AG04450 (cell line): ENCODE results near the gene HSPB9. TPM values are rescaled to one million over a fixed set of nuclear protein-coding genes. Genes with fewer than 3 reads are reported as not detected.

Experiments used
- CTCF ChIA-PET: fragments of 300-600, 350-600 bp; formaldehyde crosslinking; extraction: SDS; loops from one replicate; lab custom pipeline; 2022; ENCODE audit warnings: antibody characterized with exemption, inconsistent platforms; lab: Charles Lee
- POLR2A ChIA-PET: fragments of 350-600 bp; formaldehyde crosslinking; extraction: SDS; loops from one replicate; lab custom pipeline; 2021; ENCODE audit warnings: antibody characterized with exemption, inconsistent platforms; lab: Yijun Ruan, JAX
- DNase-seq: peaks from one replicate; pipeline ENCODE4 v3.0.0-alpha.2; 2011; ENCODE audit warnings: low read depth, low spot score
- H3K27ac ChIP-seq: one replicate; pipeline ENCODE4 v1.5.1; 2012; ENCODE audit warnings: low read depth, low read length, control low read depth
- H3K27me3 ChIP-seq: one replicate; pipeline ENCODE4 v1.6.0; 2012; ENCODE audit warnings: low read length; ENCODE audit not compliant: control insufficient read depth, insufficient read depth
- H3K4me3 ChIP-seq: 2 replicates; pipeline ENCODE4 v1.5.1; 2011; ENCODE audit warnings: mild to moderate bottlenecking, low read depth, low read length, control low read depth
- H3K9me3 ChIP-seq: 2 replicates; pipeline ENCODE4 v1.5.1; 2012; ENCODE audit warnings: low read length; ENCODE audit not compliant: control insufficient read depth, insufficient read depth
- polyA plus RNA-seq: library from polyadenylated mRNA; depleted of rRNA; stranded (reverse); fragments of >200 nt; gene quantifications from 2 replicates; pipeline ENCODE4 v1.2.3, GENCODE V29; 2011
- TF ChIP-seq, protein P1 (sequence below): IDR thresholded peaks from 2 replicates; pipeline ENCODE4 v1.5.1; 2011; ENCODE audit warnings: low read depth, low read length, control low read depth, inconsistent platforms

HSPB9 gene
- polyA plus RNA-seq, 1 experiment = not detected

DNA sequence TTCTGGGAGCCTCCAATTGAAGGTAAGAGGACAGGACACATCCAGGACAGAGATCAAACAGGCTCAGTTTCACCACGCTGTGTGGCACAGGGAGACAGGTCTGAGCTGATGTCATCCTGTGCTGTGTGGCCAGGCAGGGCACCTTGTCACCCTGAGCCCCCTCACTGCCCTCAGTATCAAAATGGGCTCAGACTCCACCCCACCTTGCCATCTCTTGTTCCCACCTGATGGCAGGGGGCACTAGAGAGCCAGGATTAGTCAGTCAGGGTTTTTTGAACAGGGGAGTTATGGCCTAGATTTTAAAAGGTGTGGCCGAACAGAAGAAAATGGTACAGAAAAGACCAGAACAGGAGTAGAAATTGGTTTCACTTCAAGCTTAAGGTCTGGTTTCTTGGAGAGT lies 4.1 kb upstream of the HSPB9 start:
- H3K27me3 ChIP-seq = no peaks in the 10 kb centered on the region
- no peak overlapping the region for H3K4me3 ChIP-seq
- CTCF ChIA-PET = interaction anchor here (0.7 to 3.3 kb wide), 6 partner anchors 53 to 156 kb away, joined by 3 to 19 read pairs (median 4); no protein-coding TSS in a partner anchor
- DNase-seq = no peak
- POLR2A ChIA-PET = interaction anchor here (0.7 kb wide), 1 partner anchor 249 kb away, joined by 15 read pairs; no protein-coding TSS in a partner anchor
- H3K27ac ChIP-seq = no peak overlapping the region
- TF ChIP-seq, protein P1, sequence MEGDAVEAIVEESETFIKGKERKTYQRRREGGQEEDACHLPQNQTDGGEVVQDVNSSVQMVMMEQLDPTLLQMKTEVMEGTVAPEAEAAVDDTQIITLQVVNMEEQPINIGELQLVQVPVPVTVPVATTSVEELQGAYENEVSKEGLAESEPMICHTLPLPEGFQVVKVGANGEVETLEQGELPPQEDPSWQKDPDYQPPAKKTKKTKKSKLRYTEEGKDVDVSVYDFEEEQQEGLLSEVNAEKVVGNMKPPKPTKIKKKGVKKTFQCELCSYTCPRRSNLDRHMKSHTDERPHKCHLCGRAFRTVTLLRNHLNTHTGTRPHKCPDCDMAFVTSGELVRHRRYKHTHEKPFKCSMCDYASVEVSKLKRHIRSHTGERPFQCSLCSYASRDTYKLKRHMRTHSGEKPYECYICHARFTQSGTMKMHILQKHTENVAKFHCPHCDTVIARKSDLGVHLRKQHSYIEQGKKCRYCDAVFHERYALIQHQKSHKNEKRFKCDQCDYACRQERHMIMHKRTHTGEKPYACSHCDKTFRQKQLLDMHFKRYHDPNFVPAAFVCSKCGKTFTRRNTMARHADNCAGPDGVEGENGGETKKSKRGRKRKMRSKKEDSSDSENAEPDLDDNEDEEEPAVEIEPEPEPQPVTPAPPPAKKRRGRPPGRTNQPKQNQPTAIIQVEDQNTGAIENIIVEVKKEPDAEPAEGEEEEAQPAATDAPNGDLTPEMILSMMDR = peak; percentile 51
- no peaks in the 10 kb centered on the region; the same call in 1 of the 2 replicates for H3K9me3 ChIP-seq

DNA sequence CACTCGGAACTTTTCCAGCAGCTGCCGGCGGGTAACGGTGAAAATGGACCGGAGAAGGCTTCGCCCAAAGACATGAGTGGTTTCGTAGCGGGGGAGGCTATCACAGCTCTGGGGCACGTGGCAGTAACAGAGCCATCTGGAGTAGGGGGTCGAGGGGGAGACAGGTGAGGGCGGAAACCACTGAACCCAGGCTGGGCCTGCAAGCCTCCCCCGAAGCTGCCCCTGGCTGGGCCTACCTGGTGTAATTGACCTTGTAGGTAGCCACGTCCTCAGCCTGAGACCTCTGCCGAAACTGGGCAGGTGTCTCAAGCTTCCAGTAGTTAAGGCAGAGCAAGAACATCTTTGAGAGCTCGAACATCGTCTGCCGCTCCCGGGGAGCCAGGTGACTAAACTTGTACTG lies 3.3 kb upstream of the HSPB9 start:
- H3K4me3 ChIP-seq = no peak overlapping the region
- TF ChIP-seq, protein P1 = no peak
- H3K27me3 ChIP-seq = no peaks in the 10 kb centered on the region
- ChIA-PET POLR2A (no interaction called here), CTCF (interaction anchor here (1.0 to 3.3 kb wide), 3 partner anchors 94 to 157 kb away, joined by 5 to 19 read pairs (median 10); no protein-coding TSS in a partner anchor)
- H3K9me3 ChIP-seq = no peaks in the 10 kb centered on the region; the same call in 1 of the 2 replicates
- H3K27ac ChIP-seq = no peak overlapping the region
- no peak for DNase-seq

DNA sequence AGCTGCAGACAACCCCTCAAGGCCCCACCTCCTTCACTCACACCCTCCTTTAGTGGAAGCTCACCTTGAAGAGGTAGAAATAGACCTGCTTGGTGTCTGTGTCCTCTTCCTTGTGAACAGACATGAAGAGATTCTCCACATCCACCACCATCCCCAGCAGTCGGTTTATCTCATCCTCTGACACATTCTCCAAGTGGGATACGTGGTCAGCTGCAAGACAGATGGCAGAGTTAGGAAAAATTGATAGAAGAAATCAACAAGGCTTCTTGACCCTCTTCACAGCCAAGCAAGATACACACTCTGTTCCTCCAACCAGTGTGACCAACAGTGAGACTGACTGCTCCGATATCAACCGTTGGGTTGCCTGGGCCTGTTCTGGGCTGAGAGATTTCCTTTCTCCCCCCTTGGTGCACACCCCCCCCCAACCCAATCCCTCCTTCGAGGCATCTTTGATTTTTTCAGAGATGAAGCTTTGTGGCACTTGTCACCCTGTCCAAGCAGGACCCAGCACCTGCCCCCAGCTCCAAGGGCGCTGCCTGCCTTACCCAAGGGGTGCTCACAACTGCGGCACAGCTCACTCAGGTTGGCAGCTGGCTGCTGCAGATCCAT lies 2.3 kb upstream of the HSPB9 start:
- H3K4me3 ChIP-seq = peak overlapping the region; percentile 61
- no peak for DNase-seq

DNA sequence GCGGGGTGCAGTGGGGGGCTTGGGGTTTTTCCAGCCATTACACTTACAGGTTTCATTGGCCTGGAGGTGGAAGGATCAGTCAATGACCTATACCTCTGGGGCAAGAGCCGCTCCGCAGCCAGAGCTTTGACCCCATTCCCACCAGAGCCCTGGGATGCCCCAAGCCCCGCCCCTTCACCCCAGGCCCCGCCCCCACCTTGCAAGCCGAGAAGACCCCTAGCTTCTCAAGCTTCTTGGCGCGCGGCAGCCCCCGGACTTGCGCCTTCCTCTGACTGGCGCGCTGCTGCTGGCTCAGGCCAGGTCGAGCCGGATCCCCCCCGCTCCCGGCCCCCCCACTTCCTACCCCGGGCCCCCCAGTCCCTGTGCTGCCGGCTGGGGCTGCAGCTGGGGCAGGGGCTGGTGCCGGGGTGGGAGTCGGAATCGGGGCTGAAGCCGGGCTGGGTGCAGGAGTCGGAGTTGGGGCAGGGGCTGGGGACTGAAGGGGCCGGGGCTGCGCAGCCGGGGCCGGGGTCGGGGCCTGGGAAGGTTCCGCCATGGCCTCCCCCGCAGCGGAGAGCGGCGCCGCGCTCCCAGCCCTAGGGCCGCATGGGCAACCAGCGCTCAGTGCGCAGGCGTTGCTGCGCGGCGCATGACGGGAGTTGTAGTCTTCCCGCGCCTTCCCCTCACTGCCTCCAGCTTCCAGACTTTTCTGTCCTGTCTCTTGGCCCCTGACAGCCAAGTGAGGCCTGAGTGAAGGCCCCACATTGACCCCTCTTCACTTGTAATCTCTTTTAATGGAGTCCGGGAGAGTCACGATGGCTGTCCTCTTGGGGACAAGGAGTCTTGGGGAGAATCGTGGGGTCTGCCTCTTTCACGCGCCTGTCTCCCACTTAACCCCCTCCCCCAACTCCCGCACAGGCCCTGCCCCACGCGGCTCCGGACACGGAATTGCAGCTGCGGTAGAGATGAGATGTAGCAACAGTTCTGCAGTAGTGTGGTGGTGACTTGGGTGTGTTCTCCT lies 1.5 kb upstream of the HSPB9 start, which contains the start of gene KAT2A:
TSS of gene KAT2A (minus strand) at position 598 of the 1,000 bp plus-strand sequence. CDS start at position 535, 63 bp downstream.
- DNase-seq = no peak
- POLR2A ChIA-PET = interaction anchor here (0.6 to 1.0 kb wide), 2 partner anchors 16 to 101 kb away, joined by 4 read pairs; partner anchors contain the start of gene NKIRAS2

More for the DNA sequence above, 2.3 kb upstream of the HSPB9 start:
- no peaks in the 10 kb centered on the region for H3K27me3 ChIP-seq
- ChIA-PET POLR2A (interaction anchor here (0.6 to 1.0 kb wide), 2 partner anchors 16 to 100 kb away, joined by 4 read pairs; partner anchors contain the start of gene NKIRAS2), CTCF (interaction anchor here (0.6 kb wide), 2 partner anchors 100 to 158 kb away, joined by 4 to 5 read pairs; partner anchors contain the start of gene NKIRAS2)
- H3K9me3 ChIP-seq = no peaks in the 10 kb centered on the region; the same call in 1 of the 2 replicates
- TF ChIP-seq, protein P1 = no peak
- no peak overlapping the region for H3K27ac ChIP-seq

More for the DNA sequence above, 1.5 kb upstream of the HSPB9 start, which contains the start of gene KAT2A:
- Histone ChIP-seq H3K9me3 (no peaks in the 10 kb centered on the region; the same call in 1 of the 2 replicates), H3K4me3 (peak within 1 kb of the TSS; percentile 61), H3K27ac (no peak within 1 kb of the TSS), H3K27me3 (no peaks in the 10 kb centered on the region)
- CTCF ChIA-PET = interaction anchor here (0.6 kb wide), 3 partner anchors 88 to 158 kb away, joined by 3 to 5 read pairs (median 4); partner anchors contain the start of gene NKIRAS2
- TF ChIP-seq, protein P1 = no peak
